ENCODE results near the gene RBP3.

The RBP3 gene

DNA sequence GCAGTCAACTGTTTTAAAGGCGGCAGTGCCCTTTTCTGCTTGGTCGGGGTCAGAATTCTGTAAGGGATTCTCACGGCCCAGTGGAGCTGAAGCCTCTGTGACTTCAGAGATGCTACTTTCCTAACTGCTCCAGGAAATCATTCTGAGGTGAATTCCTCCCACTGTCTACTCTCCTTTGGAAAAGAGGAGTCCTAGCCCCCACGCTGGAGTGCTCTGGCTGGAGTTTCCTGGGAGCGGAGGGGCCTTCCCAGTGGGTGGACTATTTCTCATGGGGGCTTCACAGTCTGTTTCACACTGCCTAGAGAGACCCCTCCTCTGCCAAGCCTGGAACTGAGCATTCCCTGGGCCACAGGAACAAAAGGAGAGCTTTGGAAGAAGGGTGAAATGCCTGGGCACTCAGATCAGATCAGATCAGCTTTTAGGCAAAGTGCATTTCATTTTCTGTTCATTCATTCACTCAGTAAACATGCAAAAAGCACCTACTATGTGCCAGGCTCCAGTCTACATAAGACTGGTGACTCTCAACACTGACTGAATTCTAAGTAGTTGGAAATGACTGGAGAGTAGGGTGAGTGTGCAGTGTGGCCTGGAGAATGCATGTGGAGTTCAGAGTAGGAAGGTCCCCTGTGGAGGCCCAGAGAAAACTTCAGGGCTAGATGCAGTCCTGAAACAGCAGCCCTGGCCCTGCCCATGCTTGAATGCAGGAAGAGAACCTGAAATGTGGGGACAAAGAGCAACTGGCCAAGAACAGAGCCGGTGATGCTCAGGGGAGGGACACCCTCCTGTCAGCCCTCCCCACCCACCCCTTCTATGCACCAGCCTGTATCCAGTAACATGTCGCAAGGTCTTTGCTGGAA, 23.7 kb downstream of the RBP3 start (continued):
- TF ChIP-seq, protein P1, sequence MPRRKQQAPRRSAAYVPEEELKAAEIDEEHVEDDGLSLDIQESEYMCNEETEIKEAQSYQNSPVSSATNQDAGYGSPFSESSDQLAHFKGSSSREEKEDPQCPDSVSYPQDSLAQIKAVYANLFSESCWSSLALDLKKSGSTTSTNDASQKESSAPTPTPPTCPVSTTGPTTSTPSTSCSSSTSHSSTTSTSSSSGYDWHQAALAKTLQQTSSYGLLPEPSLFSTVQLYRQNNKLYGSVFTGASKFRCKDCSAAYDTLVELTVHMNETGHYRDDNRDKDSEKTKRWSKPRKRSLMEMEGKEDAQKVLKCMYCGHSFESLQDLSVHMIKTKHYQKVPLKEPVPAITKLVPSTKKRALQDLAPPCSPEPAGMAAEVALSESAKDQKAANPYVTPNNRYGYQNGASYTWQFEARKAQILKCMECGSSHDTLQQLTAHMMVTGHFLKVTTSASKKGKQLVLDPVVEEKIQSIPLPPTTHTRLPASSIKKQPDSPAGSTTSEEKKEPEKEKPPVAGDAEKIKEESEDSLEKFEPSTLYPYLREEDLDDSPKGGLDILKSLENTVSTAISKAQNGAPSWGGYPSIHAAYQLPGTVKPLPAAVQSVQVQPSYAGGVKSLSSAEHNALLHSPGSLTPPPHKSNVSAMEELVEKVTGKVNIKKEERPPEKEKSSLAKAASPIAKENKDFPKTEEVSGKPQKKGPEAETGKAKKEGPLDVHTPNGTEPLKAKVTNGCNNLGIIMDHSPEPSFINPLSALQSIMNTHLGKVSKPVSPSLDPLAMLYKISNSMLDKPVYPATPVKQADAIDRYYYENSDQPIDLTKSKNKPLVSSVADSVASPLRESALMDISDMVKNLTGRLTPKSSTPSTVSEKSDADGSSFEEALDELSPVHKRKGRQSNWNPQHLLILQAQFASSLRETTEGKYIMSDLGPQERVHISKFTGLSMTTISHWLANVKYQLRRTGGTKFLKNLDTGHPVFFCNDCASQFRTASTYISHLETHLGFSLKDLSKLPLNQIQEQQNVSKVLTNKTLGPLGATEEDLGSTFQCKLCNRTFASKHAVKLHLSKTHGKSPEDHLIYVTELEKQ (tag by site-specific recombination; IDR thresholded peaks at IDR 0.05; ENCODE audit: borderline replicate concordance), result no peak
- no peak for TF ChIP-seq ZNF292 (tag by site-specific recombination; IDR thresholded peaks at IDR 0.05; ENCODE audit: borderline replicate concordance, low read depth)
- TF ChIP-seq RBAK (tag by site-specific recombination; IDR thresholded peaks at IDR 0.05), result no peak
- TF ChIP-seq, protein P2, sequence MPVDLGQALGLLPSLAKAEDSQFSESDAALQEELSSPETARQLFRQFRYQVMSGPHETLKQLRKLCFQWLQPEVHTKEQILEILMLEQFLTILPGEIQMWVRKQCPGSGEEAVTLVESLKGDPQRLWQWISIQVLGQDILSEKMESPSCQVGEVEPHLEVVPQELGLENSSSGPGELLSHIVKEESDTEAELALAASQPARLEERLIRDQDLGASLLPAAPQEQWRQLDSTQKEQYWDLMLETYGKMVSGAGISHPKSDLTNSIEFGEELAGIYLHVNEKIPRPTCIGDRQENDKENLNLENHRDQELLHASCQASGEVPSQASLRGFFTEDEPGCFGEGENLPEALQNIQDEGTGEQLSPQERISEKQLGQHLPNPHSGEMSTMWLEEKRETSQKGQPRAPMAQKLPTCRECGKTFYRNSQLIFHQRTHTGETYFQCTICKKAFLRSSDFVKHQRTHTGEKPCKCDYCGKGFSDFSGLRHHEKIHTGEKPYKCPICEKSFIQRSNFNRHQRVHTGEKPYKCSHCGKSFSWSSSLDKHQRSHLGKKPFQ (tag by site-specific recombination; IDR thresholded peaks at IDR 0.05), result no peak
- TF ChIP-seq ZNF311 (tag by site-specific recombination; IDR thresholded peaks at IDR 0.05; ENCODE audit: borderline replicate concordance), result no peak
- no peak for TF ChIP-seq ZBTB1 (tag by site-specific recombination; IDR thresholded peaks at IDR 0.05)

DNA sequence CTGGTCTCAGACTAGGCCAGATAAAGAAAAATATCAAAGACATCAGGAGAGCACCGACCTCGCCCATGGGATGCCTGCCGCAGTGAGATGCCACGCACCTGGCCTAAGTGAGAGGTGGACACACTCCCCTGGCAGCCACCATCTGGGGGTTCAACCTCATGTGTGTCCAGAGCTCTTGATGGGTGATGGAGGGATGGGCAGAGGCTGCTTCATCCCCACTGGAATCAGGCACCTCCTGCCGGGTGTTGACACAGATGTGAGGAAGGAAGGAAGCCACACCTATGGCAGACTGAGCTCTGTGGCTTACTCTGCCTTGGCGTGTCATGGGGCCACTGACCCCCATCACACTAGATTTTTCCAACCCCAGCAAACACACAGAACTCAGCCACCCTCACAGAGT, 24.6 kb downstream of the RBP3 start:
- Histone ChIP-seq H3K4me1 (ENCODE audit: control insufficient read depth, insufficient read depth, low read length) (peaks cover 3% of the 10 kb centered on the region; the same call in 1 of the 2 replicates), H3K4me3 (ENCODE audit: low read depth, low read length) (no peak overlapping the region), H3K36me3 (ENCODE audit: control insufficient read depth in 2 of 2, insufficient read depth in 1 of 2, low read length in 2 of 2) (no peaks in the 10 kb centered on the region), H3K27ac (ENCODE audit: extremely low read depth, low read depth, low read length) (no peak overlapping the region), H3K9me3 (ENCODE audit: control insufficient read depth, insufficient read depth, low read depth, low read length) (no peaks in the 10 kb centered on the region)
- TF ChIP-seq ZNF292 (tag by site-specific recombination; IDR thresholded peaks at IDR 0.05; ENCODE audit: borderline replicate concordance, low read depth), result no peak
- ChIA-PET CTCF (interaction anchor here (0.7 to 1.3 kb wide), 2 partner anchors 65 to 84 kb away, joined by 3 read pairs; no protein-coding TSS in a partner anchor), POLR2A (interaction anchor here (2.1 kb wide), 1 partner anchor 11 kb away, joined by 6 read pairs; the partner anchor contains the start of gene ZNF488)

DNA sequence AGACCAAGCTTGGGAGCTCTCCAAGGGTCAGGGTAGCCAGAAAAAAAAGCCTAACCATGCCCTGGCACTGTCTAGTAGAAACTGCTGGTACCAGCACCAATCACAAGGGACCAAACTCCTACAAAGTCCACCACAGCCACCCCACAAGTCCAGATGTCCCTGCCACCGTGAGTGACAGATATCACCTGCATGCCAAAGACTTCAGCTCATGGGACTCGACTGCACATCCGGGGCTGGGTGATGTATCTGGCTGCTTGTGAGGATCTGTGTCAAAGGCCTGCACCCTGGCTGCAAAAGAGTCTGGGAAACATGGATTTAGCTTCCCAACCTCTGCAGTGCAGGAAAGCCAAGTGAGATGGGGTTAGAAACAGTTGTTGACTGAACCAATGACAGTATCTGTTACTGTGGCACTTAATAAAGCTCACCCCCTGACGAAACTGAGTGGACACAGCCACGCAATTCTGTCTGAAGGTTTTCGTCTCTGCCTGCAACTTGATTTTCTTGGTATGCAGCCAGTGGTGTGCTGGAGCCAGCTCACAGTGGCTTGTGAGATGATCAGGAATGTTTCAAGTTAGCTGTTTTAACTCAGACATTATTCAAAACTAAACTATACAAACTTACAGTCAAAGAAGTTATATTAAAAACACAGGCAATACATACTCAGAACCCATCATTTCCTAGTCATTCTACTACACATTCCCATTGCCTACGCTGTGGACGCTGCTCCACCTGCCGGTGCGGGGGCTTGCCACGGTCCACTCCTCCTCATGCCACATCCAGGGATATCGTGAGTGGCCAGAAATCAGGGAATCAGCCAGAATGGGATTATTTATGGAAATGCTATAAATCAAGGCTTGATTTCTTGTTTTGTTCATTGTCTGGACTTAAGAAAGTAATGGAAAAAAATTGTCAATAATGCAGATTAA, 26.7 kb downstream of the RBP3 start:
- no peaks in the 10 kb centered on the region for H3K9me3 ChIP-seq (ENCODE audit: control insufficient read depth, insufficient read depth, low read depth, low read length)
- no peak overlapping the region for H3K27ac ChIP-seq (ENCODE audit: extremely low read depth, low read depth, low read length)
- TF ChIP-seq KLF9 (tag by site-specific recombination; IDR thresholded peaks at IDR 0.05; ENCODE audit: low read depth) (no peak), REPIN1 (tag by site-specific recombination; IDR thresholded peaks at IDR 0.05; ENCODE audit: low read depth) (no peak), YY1 (tag by site-specific recombination; IDR thresholded peaks at IDR 0.05) (no peak)
- TF ChIP-seq, protein P3, sequence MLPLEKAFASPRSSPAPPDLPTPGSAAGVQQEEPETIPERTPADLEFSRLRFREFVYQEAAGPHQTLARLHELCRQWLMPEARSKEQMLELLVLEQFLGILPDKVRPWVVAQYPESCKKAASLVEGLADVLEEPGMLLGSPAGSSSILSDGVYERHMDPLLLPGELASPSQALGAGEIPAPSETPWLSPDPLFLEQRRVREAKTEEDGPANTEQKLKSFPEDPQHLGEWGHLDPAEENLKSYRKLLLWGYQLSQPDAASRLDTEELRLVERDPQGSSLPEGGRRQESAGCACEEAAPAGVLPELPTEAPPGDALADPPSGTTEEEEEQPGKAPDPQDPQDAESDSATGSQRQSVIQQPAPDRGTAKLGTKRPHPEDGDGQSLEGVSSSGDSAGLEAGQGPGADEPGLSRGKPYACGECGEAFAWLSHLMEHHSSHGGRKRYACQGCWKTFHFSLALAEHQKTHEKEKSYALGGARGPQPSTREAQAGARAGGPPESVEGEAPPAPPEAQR (tag by site-specific recombination; IDR thresholded peaks at IDR 0.05), result no peak
- no peaks in the 10 kb centered on the region for H3K36me3 ChIP-seq (ENCODE audit: control insufficient read depth in 2 of 2, insufficient read depth in 1 of 2, low read length in 2 of 2)
- CTCF ChIA-PET, result interaction anchor here (1.4 to 2.2 kb wide), 3 partner anchors 13 to 34 kb away, joined by 4 to 11 read pairs (median 7); no protein-coding TSS in a partner anchor
- POLR2A ChIA-PET, result no interaction called here
- no peak overlapping the region for H3K4me3 ChIP-seq (ENCODE audit: low read depth, low read length)
- H3K4me1 ChIP-seq (ENCODE audit: control insufficient read depth, insufficient read depth, low read length), result peaks cover 3% of the 10 kb centered on the region; the same call in 1 of the 2 replicates

Measured in HEK293 (cell line).